GM19372 (cell line): ENCODE data around the gene NISCH.

Experiments
- ATAC-seq: cut with Tn5 transposase; IDR thresholded peaks from one replicate; pipeline ENCODE4 v1.9.1; 2021; ENCODE audit warnings: mild to moderate bottlenecking, low read depth, moderate library complexity; ENCODE audit not compliant: unreplicated experiment

Gene NISCH

GRCh38 chr3:52469001-52469400 is 13.6 kb downstream of the NISCH start:
- ATAC-seq, result no peak

GRCh38 chr3:52470920-52471319 is 15.5 kb downstream of the NISCH start:
- ATAC-seq, result no peak

DNA sequence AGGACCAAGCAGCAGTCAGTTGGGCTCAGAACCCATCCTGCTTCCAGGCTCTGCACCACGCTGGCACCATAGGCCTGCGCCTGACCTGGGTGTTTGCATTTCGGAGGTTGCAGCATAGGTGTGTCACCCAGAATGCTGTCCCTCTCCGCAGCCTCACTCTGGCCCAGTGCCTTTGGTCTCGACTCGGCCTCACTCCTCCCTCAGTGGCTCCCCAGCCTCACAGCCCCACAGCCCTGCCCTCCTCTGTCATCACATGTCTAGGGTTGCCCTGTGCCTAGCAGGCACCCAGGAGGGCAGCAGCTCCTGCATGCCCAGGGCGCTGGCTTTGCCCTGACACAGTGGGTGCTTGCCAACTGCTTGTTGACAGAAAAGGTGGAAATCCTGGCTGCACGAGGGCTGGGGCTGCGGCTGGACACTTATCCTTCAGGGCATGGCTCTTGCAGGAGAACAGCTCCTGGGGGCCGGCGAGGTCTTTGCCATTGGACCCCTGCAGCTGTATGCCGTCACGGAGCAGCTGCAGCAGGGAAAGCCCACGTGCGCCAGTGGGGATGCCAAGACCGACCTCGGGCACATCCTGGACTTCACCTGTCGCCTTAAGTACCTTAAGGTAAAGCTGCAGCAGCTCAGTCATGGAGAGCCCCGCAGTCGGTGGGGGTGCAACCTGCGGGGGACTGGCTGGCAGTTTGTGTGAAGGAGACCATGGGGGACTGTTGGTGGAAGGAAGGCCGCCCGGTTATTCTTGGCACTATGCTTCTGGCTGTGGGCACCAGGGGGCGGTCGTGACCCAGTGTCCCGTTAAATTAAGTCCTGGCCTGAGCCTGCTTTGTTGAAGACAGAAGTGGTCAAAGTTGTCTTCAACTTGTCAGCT is 16.2 kb downstream of the NISCH start:
- no peak for ATAC-seq

DNA sequence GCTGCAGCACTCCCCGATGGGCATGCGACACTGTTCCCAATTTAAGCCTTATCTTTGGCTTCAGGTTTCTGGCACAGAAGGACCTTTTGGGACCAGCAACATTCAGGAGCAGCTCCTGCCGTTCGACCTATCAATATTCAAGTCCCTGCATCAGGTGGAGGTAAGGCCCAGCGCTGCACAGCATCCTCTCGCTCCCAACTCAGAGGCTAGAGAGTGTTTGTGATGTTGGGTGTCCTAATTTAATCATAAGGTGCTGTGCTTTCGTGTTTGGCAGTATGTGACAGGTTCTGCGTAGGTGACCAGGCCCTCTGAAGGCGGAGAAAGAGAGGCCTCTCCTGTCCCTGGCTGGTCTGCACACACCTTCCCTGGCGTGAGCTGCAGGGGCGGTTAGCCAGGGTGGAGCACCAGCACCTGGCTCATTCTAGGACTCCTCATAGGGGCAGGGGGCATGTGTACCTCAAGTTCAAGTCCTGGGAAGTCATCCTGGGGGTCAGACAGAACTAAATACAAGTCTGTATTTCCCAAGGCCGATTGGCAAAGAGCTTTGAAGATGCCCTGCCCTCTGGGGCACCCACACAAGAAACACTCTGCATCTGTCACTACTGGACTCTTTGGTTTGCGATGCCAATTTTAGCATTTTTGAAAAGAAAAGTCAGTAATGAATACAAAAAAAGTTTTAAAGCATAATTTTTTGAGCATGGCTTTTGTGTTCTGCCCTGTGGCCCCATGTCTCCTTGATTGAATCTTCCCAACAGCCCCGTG is 17.0 kb downstream of the NISCH start:
- no peak for ATAC-seq

GRCh38 chr3:52473026-52473425 is 17.6 kb downstream of the NISCH start:
- ATAC-seq, result no peak

- no peak for ATAC-seq
Observed at GRCh38 chr3:52477076-52477795, 21.8 kb downstream of the NISCH start.

DNA sequence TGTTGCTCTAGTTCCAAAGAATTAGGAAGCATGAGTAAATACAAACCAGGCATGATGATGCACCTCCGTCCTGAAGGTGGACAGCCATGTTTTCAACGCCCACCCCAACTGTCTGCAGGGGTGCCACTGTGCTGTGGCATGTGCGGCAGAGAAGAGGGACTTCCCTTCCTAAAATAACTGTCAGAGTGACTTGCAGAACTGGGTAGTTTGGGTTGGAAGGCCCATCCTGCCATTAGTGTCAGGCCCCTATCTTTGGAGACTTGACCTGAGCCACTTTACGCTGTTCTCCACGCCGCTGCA is 22.3 kb downstream of the NISCH start:
- ATAC-seq, result no peak

DNA sequence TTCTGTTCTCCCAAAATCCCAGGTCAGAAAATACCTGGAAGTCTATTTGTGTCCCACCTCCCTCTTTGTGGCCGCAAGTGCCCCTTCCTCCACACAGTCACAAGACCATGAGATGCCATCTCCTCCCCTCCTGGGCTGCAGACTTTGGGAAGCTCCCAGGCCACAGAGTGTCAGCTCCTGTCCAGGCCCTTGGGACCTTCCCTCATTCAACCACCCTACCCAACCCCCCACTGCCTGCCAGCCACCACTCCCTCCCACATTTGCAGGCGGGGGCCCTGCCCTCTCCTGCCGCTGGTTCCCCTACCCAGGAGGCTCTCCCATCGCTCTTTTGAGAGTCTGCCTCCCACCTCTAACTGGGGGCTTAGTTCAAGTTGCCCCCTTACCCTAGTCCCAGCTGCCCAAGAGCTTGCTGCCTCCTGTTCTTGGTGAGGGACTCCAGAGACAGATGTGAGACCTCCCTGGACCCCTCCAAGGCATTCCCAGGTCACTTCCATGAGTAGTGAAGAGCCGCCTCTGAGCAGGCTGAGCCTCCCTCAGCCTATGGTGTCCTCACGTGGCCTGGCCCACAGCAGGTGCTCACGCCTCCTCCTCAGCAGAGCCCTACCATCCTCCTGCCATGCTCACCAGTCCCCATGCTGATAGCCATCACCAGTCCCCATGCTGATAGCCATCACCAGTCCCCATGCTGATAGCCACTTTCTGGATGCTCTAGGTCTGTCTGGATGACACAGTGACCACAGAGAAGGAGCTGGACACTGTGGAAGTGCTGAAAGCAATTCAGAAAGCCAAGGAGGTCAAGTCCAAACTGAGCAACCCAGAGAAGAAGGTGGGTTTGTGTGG is 23.9 kb downstream of the NISCH start:
- no peak for ATAC-seq

GRCh38 chr3:52479877-52480575 is 24.6 kb downstream of the NISCH start:
- ATAC-seq, result no peak

DNA sequence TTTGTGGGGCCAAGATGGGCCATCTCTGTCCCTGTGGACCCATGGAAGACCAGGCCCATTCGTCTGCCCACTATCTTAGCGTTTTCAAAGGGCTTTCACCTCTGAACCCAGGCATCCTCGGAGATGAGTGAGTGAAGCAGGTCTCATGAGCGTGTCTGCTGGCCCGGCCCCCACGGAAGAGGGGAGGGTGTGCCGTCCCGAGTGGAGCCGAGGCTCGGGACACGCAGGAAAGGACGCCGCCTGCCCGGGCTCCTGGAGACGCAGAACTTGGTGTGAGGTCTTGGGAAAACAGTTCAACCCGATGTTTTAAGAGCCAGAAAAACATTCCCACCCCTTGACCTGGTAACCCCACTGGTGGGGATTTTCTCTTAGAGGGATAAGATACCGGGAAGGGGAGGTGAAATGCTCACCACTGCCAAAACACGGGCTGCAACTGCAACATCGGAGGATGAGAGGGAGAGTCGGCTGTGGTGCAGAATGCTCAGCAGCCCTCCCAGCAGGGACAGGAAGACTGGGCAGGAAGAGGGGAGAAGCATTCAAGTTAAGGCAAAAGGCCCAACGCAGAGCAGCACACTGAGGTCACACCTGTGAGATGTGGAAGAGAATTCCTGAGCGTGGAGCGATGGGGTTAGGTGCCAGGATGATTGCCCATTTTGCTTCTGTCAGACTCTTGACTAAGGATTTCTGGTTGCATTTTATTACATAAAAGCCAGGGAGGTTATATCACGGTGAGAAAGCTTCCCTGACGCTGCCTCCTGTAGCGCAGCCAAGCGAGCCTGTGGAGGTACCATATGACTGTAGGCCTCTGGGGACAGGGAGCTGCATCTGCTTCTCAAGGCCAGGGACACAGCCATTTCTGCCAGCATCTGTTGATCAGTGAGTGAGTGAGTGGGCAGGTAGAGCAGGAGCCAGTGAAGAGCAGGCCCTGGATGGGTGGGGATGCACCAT is 25.6 kb downstream of the NISCH start:
- ATAC-seq, result no peak

DNA sequence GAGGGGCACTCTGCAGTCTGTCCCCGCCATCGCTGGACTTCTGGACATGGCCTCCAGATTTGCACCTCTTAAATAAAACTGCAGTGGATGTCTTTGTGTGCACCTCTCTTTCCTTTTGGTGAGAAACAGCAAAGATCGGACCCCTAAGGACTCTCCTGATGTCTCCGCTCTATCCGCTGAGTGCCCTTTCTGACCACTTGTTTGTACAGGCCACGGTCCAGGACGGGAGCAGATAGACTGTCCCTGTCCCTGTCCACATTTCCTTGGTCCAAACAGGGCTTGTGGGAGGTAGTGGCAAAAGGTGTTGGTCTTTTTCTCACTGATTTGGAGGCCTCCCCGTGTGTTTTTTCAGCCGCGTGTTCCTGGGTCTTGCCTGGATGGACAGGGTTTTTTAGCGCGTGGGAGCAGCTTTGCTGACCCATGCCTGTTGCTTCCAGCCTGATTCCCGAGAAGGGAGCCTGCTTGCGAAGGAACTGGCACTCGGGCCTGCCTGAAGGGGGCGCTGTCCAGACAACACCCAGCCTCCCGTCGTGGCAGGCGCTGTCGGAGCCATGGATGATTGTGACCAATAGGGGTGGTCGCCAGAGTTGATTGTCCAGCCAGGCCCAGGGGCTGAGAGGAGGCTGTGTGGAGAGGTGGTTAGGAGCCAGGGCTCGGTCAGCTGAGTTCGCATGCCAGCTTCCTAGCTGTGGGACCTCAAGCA is 26.6 kb downstream of the NISCH start:
- ATAC-seq, result no peak

DNA sequence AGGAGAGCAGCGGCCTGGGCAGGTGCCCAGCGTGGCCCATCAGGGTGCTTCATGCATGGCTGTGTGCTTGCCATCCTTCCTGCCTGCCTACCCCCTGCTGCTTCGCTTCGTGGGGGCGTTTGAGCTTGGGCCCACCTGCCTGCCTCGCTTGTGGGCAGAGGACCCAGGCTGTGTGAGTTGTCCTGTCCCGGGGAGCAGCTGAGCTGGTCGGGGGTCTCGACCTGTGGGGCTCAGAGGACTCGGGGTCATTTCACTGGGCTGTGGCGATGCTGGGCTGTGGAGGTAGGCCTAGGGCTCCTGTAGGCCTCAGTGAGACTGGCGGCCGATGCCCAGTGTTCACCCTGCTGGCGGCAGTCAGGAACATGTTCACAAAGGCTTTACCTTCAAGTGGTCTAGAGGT is 27.7 kb downstream of the NISCH start:
- ATAC-seq, result no peak

GRCh38 chr3:52483577-52484381 is 28.4 kb downstream of the NISCH start:
- ATAC-seq, result no peak

DNA sequence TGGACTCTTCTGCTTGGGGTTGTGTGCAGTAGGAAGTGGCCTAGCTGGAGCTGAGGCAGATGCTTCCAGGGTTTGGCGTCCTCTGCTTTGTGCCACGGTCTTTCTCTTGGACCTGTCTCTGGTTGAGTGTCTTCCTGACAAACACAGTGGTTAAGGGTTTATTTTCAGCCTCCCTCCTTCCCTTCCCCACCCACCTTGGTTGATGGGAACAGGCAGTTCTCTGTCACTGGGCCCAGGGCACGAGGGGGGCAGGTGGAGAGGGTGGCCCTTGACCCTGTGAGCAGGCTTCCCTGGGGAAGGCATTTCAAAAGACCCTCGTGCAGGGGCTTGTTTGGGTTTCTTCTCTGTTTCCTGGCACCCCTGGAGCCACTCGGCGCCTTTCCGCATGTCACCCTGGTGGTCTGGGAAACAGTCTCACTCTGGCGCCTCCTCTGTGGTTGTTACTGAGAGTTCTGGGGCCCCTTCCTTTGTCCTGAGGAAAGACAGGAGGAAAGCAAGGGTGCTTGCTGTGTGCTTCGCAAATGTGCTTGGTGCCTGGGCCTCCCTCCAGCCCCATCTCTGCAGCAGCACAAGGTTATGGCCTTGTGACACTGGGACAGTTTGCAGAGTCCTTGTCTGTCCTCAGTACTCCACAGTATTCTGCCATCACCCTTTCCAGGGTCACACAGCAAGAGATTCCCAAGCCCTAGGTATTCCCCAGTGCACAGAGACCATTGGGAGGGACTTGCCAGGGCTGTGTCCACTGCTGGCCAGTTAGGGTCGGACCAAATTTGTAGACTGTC is 29.5 kb downstream of the NISCH start:
- no peak for ATAC-seq

DNA sequence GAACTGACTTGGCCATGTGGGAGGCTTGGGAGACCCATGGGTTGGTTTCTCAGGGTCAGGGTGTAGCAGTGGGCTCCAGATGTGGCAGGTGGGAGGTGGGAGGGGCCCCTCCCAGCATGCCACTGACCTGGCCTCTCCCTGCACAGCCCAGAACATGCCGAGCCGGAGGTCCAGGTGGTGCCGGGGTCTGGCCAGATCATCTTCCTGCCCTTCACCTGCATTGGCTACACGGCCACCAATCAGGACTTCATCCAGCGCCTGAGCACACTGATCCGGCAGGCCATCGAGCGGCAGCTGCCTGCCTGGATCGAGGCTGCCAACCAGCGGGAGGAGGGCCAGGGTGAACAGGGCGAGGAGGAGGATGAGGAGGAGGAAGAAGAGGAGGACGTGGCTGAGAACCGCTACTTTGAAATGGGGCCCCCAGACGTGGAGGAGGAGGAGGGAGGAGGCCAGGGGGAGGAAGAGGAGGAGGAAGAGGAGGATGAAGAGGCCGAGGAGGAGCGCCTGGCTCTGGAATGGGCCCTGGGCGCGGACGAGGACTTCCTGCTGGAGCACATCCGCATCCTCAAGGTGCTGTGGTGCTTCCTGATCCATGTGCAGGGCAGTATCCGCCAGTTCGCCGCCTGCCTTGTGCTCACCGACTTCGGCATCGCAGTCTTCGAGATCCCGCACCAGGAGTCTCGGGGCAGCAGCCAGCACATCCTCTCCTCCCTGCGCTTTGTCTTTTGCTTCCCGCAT is 31.8 kb downstream of the NISCH start:
- ATAC-seq, result no peak
